NCI-H146 treated with DMSO at 0.1 percent for 48 hours (cell line): ENCODE measurements around the gene LCN9.
"Not testable (repeated sequence)": the region's sequence is repeated elsewhere in the genome, so short reads cannot be mapped to it uniquely, and the experiment has no call there.

Source experiments
- DNase-seq: peaks from one replicate; lab custom pipeline; 2025; ENCODE audit not compliant: unreplicated experiment; lab: John Stamatoyannopoulos, UW

LCN9 gene

DNA sequence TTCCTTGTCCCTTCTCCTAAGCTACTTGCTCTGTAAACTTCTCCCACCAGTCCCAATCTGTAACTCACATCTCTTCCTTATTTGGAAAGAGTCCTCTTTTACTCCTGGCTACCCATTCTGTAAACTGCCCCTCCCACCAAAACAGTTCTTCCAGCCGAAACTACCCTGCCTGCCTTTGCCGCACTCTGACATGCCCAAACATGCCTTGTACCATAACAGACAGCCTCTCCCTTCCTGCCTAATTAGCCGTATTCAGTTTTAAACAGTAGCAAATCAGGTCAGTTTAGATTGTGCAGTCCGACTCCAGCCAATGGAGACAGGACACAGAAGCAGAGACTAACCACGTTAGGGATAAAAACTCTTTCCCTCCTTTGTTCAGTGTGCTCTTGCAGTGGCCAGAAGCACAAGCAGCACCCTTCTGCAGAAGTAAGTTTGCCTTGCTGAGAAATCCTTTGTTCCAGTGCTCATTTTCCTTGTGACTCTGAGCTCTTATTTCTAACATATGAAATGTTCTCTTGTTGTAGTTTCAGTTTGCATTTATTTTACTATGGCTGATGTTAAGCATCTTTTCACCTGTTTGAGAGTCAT lies 18.4 kb upstream of the LCN9 start:
- no peak for DNase-seq

DNA sequence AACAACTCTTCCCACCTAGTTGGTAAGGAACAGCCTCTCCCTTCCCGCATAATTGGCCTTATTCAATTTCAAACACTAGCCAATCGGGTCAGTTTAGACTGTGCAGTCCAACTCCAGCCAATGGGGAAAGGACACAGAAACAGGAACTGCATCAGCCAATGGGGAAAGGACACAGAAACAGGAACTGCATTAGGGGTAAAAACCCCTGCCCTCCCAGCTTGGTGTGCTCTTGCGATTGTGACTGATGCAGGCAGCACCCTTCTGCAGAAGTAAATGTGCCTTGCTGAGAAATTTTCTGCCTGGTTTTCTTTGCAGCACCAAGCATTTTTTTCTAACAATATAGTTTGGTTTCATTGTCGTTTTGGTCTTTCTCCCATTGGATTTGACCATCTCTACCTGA lies 15.2 kb upstream of the LCN9 start:
- DNase-seq = no peak

- DNase-seq = no peak
Observed at GRCh38 chr9:135648494-135649410, 14.4 kb upstream of the LCN9 start.

DNA sequence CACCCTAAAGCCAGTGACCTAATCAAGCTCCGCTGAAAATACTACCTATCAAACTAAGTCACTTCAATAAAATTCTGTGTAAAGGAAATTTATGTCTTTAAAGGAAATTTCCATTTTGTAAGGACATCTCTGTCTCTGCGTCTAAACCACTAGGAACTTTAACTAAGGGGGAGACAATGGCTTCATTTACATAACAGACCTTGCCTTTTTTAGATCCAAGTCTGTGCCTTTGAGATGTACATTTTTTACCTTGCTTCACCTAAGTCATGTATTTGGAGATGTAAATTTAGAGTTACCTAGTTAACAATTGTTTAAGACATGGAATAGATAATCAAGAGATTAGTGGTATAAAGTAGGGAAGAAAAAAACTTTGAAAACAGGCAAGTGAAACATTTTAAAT lies 13.6 kb upstream of the LCN9 start:
- DNase-seq = no peak

DNA sequence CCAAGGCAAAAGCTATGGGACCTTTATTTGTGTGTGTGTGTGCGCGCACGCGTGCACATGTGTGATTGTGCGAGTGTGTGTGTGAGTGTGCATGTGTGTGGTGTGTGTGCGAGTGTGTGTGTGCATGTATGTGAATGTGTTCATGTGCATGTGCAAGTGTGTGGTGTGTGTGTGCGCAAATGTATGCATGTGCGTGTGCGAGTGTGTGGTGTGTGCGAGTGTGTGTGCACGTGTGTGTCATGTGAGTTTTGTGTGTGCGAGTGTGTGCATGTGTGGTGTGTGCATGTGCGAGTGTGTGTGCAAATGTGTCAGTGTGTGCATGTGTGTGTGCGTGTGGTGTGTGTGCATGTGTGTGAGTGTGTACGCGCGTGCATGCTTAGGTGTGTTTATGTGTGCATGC lies 12.7 kb upstream of the LCN9 start:
- DNase-seq = no peak

- no peak for DNase-seq
Observed at GRCh38 chr9:135655317-135655716, 7.8 kb upstream of the LCN9 start.

GRCh38 chr9:135657416-135657815 lies 5.7 kb upstream of the LCN9 start:
- no peak for DNase-seq

GRCh38 chr9:135659252-135659651 lies 3.9 kb upstream of the LCN9 start:
- DNase-seq = no peak

DNA sequence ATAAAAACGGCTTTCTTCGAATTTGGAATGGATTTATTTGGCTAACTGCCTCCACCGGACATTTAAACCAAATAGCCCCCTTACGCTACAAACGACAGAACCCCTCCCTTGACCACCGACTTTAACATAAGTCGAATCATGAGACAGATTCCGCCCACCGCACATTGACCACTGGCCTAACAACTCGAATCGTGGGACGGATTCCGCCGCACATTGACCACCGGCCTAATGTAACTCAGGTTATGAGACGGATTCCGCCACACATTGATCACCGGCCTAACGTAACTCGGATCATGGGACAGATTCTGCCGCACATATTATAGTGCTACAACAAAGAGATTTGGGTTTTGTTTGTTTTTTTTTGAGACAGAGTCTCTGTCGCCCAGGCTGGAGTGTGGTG lies 2.7 kb upstream of the LCN9 start:
- DNase-seq = no peak

GRCh38 chr9:135661816-135662560 lies 1.1 kb upstream of the LCN9 start:
- DNase-seq = no peak

DNA sequence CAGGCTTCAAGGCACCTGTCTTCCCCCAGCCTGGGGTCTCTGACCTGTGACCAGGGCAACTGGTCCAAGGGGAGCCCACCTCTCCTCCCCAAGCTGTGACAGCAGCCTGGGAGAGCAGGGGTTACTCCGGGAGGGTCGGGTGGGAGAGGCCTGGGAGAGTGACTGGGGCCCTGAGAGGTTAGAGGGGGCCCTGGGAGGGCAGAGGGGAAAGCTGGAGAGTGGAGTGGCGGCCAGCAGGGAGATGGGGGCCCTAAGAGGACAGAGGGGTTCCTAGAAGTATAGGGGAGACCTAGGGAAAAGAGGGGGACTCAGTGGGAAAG lies 302 bp downstream of the LCN9 start:
- no peak for DNase-seq

DNA sequence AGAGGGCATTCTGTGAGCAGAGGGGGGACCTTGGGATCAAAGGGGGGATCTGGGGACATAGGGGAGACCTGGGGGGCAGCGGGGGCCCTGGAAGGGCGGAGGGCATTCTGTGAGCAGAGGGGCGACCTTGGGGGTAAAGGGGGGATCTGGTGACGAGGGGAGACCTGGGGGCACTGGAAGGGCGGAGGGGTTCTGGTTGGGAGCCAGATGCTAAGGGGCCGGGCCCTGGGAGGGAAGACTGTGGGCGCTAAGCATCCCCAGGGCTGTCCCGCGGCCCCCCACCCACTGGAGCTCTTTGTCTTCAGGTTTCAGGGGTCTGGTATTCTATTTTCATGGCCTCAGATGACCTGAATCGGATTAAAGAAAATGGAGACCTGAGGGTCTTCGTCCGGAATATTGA lies 748 bp downstream of the LCN9 start:
- DNase-seq = no peak

DNA sequence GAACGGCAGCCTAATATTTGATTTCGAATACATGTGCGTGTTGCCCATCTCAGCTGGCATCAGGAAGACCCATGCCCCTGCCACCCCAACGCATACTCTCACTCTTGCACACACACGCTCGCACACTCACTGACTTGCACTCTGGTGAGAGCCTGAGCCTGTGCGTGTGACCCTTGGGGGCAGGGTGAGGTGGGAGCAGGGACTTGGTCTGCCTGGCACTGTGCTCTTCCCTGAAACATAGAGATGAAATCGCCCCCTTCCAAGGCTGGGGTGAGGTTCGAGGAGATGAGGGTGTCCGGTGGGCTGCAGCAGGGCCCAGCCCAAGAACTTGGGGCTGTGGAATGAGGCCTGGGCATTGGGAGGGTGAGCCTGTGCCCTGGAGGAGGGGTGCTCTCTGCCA lies 1.2 kb downstream of the LCN9 start:
- DNase-seq = no peak

DNA sequence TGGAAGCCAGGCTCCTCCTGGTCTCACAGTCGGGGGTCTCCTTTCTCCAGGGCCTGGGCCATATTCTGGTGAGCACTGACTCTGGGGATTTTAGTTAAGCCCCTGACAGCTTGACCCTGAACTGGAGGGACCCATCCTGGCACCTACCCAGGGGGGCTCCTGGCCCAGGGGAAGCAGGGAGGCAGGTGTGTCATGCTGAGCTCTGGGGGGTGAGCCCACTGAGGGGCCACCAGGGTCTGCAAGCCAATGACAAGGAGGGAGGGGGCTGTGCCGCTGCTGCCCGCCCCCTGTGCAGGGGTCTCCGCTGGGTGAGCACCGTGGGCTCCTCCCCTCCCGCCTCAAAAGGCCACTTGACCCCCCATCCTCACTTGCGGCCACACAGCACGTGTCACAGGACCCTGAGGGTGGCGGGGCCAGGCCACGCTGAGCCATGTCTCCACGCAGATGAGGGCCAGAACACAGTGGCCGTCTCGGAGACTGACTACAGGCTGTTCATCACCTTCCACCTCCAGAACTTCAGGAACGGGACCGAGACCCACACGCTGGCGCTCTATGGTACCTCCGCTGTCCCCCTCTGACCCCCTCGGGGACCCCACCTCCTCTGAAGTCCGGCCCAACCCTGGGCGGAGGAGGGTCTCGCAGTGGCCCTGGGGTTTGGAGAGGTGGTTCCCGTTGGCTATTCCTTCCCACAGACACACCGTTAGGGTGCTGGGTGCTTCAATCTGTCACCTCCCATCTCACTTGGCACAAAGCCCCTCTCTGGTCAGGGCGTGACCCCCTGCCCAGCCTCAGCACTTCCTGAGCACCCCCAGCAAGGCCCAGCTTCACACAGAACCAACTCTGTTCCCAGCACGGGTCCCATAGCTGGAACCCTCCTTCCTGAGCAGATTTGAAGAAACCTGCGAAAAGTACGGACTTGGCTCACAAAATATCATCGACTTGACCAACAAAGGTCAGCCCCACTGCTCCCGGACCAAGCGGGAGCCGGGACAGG lies 2.0 kb downstream of the LCN9 start:
- no peak for DNase-seq

DNA sequence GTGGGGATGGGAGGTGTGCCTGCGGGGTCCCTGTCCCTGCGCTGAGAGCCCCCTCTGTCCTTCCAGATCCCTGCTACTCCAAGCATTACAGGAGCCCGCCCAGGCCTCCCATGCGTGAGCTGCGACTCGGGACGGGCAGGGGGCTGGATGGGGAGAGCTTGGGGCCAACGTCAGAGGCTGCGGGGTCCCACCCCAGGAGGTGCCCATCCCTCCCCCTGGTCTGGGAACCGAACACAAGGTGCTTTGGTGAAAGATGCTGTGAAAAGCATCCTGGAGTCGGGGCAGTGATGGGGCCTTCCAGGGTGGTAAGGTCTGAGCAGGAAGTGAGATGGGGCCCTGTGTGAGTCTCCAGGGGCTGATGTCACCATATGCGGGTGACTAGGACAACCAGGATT lies 2.7 kb downstream of the LCN9 start:
- no peak for DNase-seq

DNA sequence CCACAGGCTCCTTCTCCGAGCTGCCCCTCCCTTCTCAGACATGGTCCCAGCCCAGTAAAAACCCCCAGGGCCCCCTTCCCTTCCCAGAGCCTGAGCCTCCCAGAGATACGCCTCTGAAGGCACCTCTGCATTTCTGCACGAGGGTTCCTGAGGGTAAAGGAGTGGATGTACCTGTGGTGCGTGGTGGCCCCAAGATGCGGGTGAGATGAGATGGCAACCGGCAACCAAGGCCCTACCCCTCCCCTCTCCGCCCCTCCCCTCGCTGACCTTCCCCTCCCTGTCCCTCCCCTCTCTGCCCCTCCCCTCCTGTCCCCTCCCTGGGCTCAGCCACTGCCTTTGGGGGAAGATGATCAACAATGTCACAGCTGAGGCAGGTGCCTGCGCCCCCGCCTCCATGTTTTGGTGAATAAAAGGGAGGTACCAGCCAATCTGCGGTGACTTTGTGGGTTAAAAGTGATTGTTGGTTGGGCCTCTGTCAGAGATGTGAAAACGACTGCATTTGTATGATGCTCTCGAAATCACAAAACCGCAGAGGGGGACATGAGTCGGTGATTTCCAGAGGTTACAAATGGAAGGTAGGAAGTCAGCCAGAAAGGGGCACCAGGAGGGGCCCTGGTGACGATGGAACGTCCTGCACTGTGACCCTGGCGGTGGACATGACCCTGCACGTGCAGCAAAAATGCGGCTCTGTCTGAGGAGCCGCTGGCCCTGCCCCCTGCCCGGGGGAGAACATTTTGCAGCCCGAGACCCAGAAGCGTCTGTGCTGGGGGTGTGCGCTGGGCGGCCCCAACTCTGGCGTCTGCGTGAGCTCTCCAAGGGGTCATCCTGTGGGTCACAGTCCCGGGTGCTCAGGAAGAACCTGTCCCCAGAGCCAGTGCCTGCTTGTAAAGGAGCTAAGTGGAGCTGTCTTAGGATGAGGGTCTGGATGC lies 3.7 kb downstream of the LCN9 start:
- DNase-seq = no peak

DNA sequence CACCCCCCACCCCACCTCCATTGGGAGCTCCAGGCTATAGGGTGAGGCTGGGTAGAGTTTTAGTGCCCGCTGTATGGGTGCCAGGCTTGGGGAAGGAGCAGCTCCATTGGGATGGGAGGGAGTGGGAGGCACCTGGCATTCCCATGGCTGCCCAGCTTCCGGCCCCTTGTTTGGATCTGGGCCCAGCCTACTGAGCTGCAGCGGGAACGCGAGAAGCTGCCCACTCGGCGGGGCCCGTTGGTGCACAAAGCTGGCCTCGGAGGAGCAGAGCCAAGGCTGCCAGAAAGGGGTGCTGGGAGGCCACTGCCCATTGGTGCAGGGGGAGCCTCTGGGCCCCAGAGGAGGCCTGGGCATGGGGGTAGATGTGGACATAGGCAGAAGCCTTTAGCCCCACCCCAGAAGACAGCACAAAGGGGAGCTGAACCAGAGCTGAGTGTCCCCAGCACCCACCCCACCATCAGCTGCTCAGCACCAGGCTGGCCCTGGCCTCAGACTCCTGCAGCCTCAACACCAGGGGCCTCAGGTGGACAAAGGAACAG lies 4.4 kb downstream of the LCN9 start:
- no peak for DNase-seq

- DNase-seq = not testable (repeated sequence)
Observed at GRCh38 chr9:135669018-135669417, 5.9 kb downstream of the LCN9 start.

DNA sequence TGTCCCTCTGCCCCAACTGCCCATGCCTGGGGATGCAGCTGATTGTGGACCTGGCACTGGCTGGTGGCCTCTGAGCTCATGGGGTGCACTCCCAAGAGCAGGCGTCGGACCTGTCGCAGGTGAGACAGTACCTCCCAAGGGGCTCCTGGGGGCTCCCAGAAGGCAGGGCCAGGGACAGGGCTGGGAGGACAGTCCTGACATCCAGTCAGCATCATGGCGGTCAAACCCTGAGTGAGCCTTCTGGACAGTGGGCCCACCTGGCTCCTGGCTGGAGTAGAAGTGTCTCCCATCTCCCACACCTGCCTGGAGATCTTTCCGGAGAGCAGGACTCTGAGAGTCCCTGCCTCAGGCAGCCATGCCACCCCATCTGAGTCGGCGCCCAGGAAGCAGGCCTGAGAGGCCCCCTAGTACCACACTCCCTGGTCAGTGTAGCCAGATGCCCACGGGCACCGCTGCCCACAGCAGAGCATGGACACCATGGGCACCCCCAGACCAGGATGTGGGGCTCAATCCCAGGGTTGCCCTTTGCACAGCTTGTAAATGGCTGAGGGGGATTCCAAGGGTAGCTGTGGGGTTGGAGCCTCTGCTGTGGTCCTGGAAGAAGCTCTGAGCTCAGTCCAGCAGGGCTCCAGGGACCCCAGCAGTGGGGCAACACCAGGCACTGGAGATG lies 6.6 kb downstream of the LCN9 start:
- DNase-seq = no peak
